Measurements from ENCODE around the gene SDK1. TPM values are rescaled to one million over a fixed set of nuclear protein-coding genes. Genes with fewer than 3 reads are reported as not detected.

SDK1 gene
- total and polyA plus RNA-seq, 2 of the 8 experiments (the other 6 are each of a cell fraction or from before 2014, with no cell fraction given): 3.3 to 7.2 TPM

DNA sequence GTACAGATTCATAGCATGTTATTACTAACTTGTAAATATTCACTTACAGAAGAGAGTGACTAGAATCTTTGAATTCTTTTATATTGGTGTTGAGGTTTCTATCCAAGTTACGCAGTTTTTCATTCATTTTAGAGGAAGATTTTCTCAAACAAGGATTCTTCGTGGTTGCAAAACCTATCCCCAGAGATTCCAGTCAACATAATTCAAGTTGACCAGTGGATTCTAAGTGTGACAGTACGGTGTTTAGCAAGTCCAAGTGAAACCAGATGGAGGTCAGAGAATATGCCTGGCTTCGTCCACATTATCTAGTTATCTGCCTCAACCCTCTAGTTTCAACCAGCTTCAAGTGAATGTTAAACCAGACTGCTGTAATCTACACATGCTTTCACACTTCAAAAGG, 131.9 kb downstream of the SDK1 start:
- Histone ChIP-seq H3K4ac (replicated peaks; ENCODE audit: insufficient read length, low read depth, low read length) (no peak overlapping the region), H3K27me3 (replicated peaks in 1 of 4; ENCODE audit: control insufficient read depth in 3 of 4, extremely low read depth in 1 of 4, insufficient read depth in 3 of 4, low read length in 3 of 4) (no peaks in the 10 kb centered on the region), H4K8ac (ENCODE audit: extremely low read depth, insufficient read depth, low read length) (no peak overlapping the region), H2AFZ (ENCODE audit: low read length) (no peak overlapping the region), H2BK5ac (ENCODE audit: low read depth, low read length) (no peak overlapping the region), H2BK12ac (ENCODE audit: low read depth, low read length) (no peak overlapping the region), H3K79me1 (ENCODE audit: low read depth, low read length) (no peaks in the 10 kb centered on the region; the same call in 1 of the 2 replicates), H3K36me3 (ENCODE audit: control insufficient read depth in 2 of 4, insufficient read depth in 4 of 4, low read length in 3 of 4) (no peaks in the 10 kb centered on the region), H4K20me1 (replicated peaks in 1 of 2; ENCODE audit: control insufficient read depth in 1 of 2, insufficient read depth in 2 of 2, low read length in 2 of 2) (peaks cover 0 to 1% of the 10 kb centered on the region in 2 experiments), H3K27ac (ENCODE audit: low read depth, low read length) (no peak overlapping the region), H2BK20ac (ENCODE audit: low read length) (no peak overlapping the region), H3K56ac (replicated peaks; ENCODE audit: insufficient read length, low read depth, low read length) (no peak overlapping the region), H4K91ac (replicated peaks; ENCODE audit: insufficient read length, low read length) (no peak overlapping the region), H3K4me1 (replicated peaks in 1 of 4; ENCODE audit: control insufficient read depth in 3 of 4, insufficient read depth in 4 of 4, low read length in 3 of 4) (peaks cover 0 to 3% (median 1%) of the 10 kb centered on the region in 4 experiments; a peak in 3 of 7 replicates), H3K4me3 (ENCODE audit: extremely low read depth in 1 of 4, insufficient read depth in 2 of 4, low read depth in 3 of 4, low read length in 4 of 4) (no peak overlapping the region), H3K18ac (ENCODE audit: extremely low read depth, low read length) (no peak overlapping the region), H2AK5ac (ENCODE audit: low read depth, low read length) (no peak overlapping the region), H3K23ac (ENCODE audit: insufficient read length) (no peak overlapping the region), H4K5ac (ENCODE audit: insufficient read length, low read depth, low read length) (no peak overlapping the region), H3K9me3 (ENCODE audit: insufficient read depth in 2 of 2, low read depth in 1 of 2, low read length in 1 of 2) (no peaks in the 10 kb centered on the region), H3K23me2 (ENCODE audit: low read depth, low read length) (no peaks in the 10 kb centered on the region), H2BK120ac (replicated peaks; ENCODE audit: low read depth, low read length) (no peak overlapping the region), H3K79me2 (ENCODE audit: control insufficient read depth in 1 of 2, insufficient read depth in 2 of 2, low read length in 2 of 2) (no peaks in the 10 kb centered on the region), H3K9ac (replicated peaks in 1 of 4; ENCODE audit: extremely low read depth in 1 of 4, low read depth in 3 of 4, low read length in 3 of 4) (no peak overlapping the region), H3K14ac (ENCODE audit: insufficient read length) (no peak overlapping the region), H2BK15ac (ENCODE audit: low read length) (no peak overlapping the region), H3K4me2 (ENCODE audit: insufficient read depth in 1 of 2, low read depth in 2 of 2, low read length in 2 of 2) (no peak overlapping the region)
- WGBS, 2 experiments (ENCODE audit: extremely low coverage in 1 of 2, insufficient coverage in 1 of 2, insufficient read length in 1 of 2, insufficient replicate concordance in 2 of 2, low coverage in 1 of 2, low lambda C conversion rate in 2 of 2, missing lambda C conversion rate in 1 of 2): 91% methylated on average over 4 of the region's 4 CpGs; no CpG with 5 or more reads in 1 of the 2 experiments
- DNase-seq (ENCODE audit: low read depth in 1 of 2, low spot score in 2 of 2) (no peak), FAIRE-seq (no peak)
- POLR2A ChIA-PET (ENCODE audit: partially characterized antibody): no interaction called here
- CTCF ChIA-PET (ENCODE audit: partially characterized antibody): interaction anchor here (2.3 kb wide), 1 partner anchor 11 kb away, joined by 4 read pairs; no protein-coding TSS in a partner anchor
- TF ChIP-seq CBX5 (IDR thresholded peaks at IDR 0.05; ENCODE audit: low read depth, low read length) (no peak), SIRT6 (IDR thresholded peaks at IDR 0.05; ENCODE audit: low read length) (no peak), RXRA (IDR thresholded peaks at IDR 0.05; ENCODE audit: insufficient read depth, low read depth, low read length) (no peak), TAF7 (optimal IDR thresholded peaks at IDR 0.05; ENCODE audit: borderline replicate concordance, low read depth, low read length) (no peak), HDAC2 (IDR thresholded peaks at IDR 0.05; ENCODE audit: borderline replicate concordance in 1 of 2, low read depth in 2 of 2, low read length in 2 of 2) (no peak)
- TF ChIP-seq, protein P1, sequence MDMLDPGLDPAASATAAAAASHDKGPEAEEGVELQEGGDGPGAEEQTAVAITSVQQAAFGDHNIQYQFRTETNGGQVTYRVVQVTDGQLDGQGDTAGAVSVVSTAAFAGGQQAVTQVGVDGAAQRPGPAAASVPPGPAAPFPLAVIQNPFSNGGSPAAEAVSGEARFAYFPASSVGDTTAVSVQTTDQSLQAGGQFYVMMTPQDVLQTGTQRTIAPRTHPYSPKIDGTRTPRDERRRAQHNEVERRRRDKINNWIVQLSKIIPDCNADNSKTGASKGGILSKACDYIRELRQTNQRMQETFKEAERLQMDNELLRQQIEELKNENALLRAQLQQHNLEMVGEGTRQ (IDR thresholded peaks at IDR 0.05; ENCODE audit: low read length): no peak
